GM12873 (cell line): Measurements from ENCODE around the gene SLC5A6.
A peak's percentile ranks its signal among the peaks of the same experiment; 100 is the strongest.

ENCODE experiments used
- CTCF ChIP-seq: IDR thresholded peaks from 2 replicates; pipeline ENCODE4 v1.5.1; 2012; ENCODE audit warnings: low read depth, mild to moderate bottlenecking, moderate library complexity, low read length, control low read depth; ENCODE audit not compliant: insufficient read depth; ENCODE audit errors: missing control alignments

SLC5A6 gene

GRCh38 chr2:27221166-27221565, 9.1 kb upstream of the SLC5A6 start:
- TF ChIP-seq CTCF, result no peak

- no peak for TF ChIP-seq CTCF
Observed at GRCh38 chr2:27220091-27220490, 8.0 kb upstream of the SLC5A6 start.

- TF ChIP-seq CTCF, result no peak
Observed at GRCh38 chr2:27219091-27219490, 7.0 kb upstream of the SLC5A6 start.

GRCh38 chr2:27218614-27219013, 6.5 kb upstream of the SLC5A6 start:
- TF ChIP-seq CTCF, result no peak

GRCh38 chr2:27217173-27218121, 5.4 kb upstream of the SLC5A6 start, which contains the start of gene CAD:
Gene CAD, plus strand, starts transcription at chr2:27217369. Its CDS starts 183 bp downstream, at chr2:27217552.
- peak; percentile 21 for TF ChIP-seq CTCF

GRCh38 chr2:27216416-27217137, 4.5 kb upstream of the SLC5A6 start:
- TF ChIP-seq CTCF, result no peak

GRCh38 chr2:27214941-27215340, 2.9 kb upstream of the SLC5A6 start:
- TF ChIP-seq CTCF, result no peak
